ENCODE results near the gene SLC25A18. TPM values are rescaled to one million over a fixed set of nuclear protein-coding genes. Genes with fewer than 3 reads are reported as not detected.

Gene SLC25A18
- total and polyA plus RNA-seq, 10 of the 15 experiments (the other 5 are each of a cell fraction or from before 2014, with no cell fraction given): 0.03 to 0.09 TPM; not detected in 8

DNA sequence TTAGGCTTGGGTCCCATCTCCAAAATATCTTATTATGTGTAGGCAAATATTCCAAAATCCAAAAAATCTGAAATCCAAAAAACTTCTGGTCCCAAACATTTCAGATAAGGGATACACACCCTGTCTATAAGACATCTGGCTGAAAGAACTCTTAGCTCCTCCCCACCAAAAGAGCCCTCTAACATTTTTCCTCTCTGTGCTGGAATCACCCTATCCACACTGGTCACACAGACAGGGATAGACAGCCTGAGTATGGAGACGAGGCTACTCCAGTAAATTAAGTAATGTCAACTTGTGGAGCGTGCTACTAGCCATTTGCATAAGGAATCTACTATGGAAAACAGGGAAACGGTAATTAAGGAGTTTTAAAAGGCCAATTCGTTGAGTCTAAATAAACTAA is 40.4 kb downstream of the SLC25A18 start:
- POLR2A ChIA-PET: no interaction called here
- Histone ChIP-seq H3K4me2 (ENCODE audit: control insufficient read depth, insufficient read depth) (no peak overlapping the region), H3K9me3 (replicated peaks; ENCODE audit: control insufficient read depth, insufficient read depth, low read length) (no peaks in the 10 kb centered on the region), H3K9ac (ENCODE audit: control insufficient read depth, insufficient read depth, low read length) (no peak overlapping the region), H2AFZ (ENCODE audit: control insufficient read depth, low read depth, low read length) (no peak overlapping the region), H3K4me3 (no peak overlapping the region), H3K4me1 (ENCODE audit: control insufficient read depth, insufficient read depth, low read length) (no peaks in the 10 kb centered on the region), H3K27ac (ENCODE audit: control insufficient read depth, insufficient read depth) (no peak overlapping the region), H3K36me3 (ENCODE audit: control insufficient read depth in 2 of 2, insufficient read depth in 2 of 2, low read length in 1 of 2) (peaks cover 3 to 16% of the 10 kb centered on the region in 2 experiments), H4K20me1 (ENCODE audit: control insufficient read depth, insufficient read depth) (no peaks in the 10 kb centered on the region), H3K27me3 (replicated peaks in 1 of 2; ENCODE audit: control insufficient read depth in 2 of 2, insufficient read depth in 2 of 2, low read length in 1 of 2) (no peaks in the 10 kb centered on the region), H3K79me2 (ENCODE audit: control insufficient read depth, insufficient read depth, low read length) (no peaks in the 10 kb centered on the region; the same call in 1 of the 2 replicates)
- whole genome bisulfite sequencing (ENCODE audit: insufficient coverage, insufficient replicate concordance, low lambda C conversion rate, missing lambda C conversion rate): 86% methylated on average over 4 of the region's 4 CpGs
- in situ Hi-C loops (cut with MboI): no loop called here
- TF ChIP-seq, protein P1, sequence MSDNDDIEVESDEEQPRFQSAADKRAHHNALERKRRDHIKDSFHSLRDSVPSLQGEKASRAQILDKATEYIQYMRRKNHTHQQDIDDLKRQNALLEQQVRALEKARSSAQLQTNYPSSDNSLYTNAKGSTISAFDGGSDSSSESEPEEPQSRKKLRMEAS (IDR thresholded peaks at IDR 0.05; ENCODE audit: low read depth, low read length): no peak
- TF ChIP-seq, protein P2, sequence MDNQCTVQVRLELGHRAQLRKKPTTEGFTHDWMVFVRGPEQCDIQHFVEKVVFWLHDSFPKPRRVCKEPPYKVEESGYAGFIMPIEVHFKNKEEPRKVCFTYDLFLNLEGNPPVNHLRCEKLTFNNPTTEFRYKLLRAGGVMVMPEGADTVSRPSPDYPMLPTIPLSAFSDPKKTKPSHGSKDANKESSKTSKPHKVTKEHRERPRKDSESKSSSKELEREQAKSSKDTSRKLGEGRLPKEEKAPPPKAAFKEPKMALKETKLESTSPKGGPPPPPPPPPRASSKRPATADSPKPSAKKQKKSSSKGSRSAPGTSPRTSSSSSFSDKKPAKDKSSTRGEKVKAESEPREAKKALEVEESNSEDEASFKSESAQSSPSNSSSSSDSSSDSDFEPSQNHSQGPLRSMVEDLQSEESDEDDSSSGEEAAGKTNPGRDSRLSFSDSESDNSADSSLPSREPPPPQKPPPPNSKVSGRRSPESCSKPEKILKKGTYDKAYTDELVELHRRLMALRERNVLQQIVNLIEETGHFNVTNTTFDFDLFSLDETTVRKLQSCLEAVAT (IDR thresholded peaks at IDR 0.05): no peak
- TF ChIP-seq BACH1 (IDR thresholded peaks at IDR 0.05; ENCODE audit: borderline replicate concordance) (no peak), TAF1 (IDR thresholded peaks at IDR 0.05; ENCODE audit: borderline replicate concordance, low read depth, low read length) (no peak), JUNB (IDR thresholded peaks at IDR 0.05) (no peak), ZNF217 (IDR thresholded peaks at IDR 0.05) (no peak), SIN3A (IDR thresholded peaks at IDR 0.05; ENCODE audit: low read depth, low read length) (no peak), SMAD5 (IDR thresholded peaks at IDR 0.05; ENCODE audit: low read depth) (no peak), NBN (IDR thresholded peaks at IDR 0.05) (no peak), ESRRA (IDR thresholded peaks at IDR 0.05; ENCODE audit: low read length) (no peak)
- TF ChIP-seq, protein P3, sequence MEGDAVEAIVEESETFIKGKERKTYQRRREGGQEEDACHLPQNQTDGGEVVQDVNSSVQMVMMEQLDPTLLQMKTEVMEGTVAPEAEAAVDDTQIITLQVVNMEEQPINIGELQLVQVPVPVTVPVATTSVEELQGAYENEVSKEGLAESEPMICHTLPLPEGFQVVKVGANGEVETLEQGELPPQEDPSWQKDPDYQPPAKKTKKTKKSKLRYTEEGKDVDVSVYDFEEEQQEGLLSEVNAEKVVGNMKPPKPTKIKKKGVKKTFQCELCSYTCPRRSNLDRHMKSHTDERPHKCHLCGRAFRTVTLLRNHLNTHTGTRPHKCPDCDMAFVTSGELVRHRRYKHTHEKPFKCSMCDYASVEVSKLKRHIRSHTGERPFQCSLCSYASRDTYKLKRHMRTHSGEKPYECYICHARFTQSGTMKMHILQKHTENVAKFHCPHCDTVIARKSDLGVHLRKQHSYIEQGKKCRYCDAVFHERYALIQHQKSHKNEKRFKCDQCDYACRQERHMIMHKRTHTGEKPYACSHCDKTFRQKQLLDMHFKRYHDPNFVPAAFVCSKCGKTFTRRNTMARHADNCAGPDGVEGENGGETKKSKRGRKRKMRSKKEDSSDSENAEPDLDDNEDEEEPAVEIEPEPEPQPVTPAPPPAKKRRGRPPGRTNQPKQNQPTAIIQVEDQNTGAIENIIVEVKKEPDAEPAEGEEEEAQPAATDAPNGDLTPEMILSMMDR (IDR thresholded peaks at IDR 0.05 in 2 of 3, conservative IDR thresholded peaks at IDR 0.05 in 1 of 3; ENCODE audit: control insufficient read depth in 2 of 3, extremely low read depth in 1 of 3, insufficient read depth in 1 of 3, low read depth in 3 of 3, low read length in 3 of 3): no peak
- TF ChIP-seq, protein P4, sequence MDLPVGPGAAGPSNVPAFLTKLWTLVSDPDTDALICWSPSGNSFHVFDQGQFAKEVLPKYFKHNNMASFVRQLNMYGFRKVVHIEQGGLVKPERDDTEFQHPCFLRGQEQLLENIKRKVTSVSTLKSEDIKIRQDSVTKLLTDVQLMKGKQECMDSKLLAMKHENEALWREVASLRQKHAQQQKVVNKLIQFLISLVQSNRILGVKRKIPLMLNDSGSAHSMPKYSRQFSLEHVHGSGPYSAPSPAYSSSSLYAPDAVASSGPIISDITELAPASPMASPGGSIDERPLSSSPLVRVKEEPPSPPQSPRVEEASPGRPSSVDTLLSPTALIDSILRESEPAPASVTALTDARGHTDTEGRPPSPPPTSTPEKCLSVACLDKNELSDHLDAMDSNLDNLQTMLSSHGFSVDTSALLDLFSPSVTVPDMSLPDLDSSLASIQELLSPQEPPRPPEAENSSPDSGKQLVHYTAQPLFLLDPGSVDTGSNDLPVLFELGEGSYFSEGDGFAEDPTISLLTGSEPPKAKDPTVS (IDR thresholded peaks at IDR 0.05; ENCODE audit: low read depth, low read length): no peak
- TF ChIP-seq, protein P5, sequence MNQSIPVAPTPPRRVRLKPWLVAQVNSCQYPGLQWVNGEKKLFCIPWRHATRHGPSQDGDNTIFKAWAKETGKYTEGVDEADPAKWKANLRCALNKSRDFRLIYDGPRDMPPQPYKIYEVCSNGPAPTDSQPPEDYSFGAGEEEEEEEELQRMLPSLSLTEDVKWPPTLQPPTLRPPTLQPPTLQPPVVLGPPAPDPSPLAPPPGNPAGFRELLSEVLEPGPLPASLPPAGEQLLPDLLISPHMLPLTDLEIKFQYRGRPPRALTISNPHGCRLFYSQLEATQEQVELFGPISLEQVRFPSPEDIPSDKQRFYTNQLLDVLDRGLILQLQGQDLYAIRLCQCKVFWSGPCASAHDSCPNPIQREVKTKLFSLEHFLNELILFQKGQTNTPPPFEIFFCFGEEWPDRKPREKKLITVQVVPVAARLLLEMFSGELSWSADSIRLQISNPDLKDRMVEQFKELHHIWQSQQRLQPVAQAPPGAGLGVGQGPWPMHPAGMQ (IDR thresholded peaks at IDR 0.05; ENCODE audit: borderline replicate concordance): no peak
- intact Hi-C loops (cut with micrococcal nuclease; ENCODE audit: unreplicated experiment): no loop called here
- no peak for ATAC-seq
- DNase-seq (ENCODE audit: low read depth, low spot score): no peak
- SMC1A ChIA-PET (ENCODE audit: uncharacterized antibody, unreplicated experiment): no interaction called here
- no TSS peak for BruUV-seq (replicated peaks)
- FAIRE-seq: no peak
- RAD21 ChIA-PET (ENCODE audit: unreplicated experiment): no interaction called here
- CTCF ChIA-PET: no interaction called here
